ENCODE data around the gene FOXK1. TPM values are rescaled to one million over a fixed set of nuclear protein-coding genes. Genes with fewer than 3 reads are reported as not detected.
A peak's percentile ranks its signal among the peaks of the same experiment; 100 is the strongest.

Gene FOXK1
- polyA plus RNA-seq, 3 donors, result 0.33 to 16.8 (median 0.76) TPM

DNA sequence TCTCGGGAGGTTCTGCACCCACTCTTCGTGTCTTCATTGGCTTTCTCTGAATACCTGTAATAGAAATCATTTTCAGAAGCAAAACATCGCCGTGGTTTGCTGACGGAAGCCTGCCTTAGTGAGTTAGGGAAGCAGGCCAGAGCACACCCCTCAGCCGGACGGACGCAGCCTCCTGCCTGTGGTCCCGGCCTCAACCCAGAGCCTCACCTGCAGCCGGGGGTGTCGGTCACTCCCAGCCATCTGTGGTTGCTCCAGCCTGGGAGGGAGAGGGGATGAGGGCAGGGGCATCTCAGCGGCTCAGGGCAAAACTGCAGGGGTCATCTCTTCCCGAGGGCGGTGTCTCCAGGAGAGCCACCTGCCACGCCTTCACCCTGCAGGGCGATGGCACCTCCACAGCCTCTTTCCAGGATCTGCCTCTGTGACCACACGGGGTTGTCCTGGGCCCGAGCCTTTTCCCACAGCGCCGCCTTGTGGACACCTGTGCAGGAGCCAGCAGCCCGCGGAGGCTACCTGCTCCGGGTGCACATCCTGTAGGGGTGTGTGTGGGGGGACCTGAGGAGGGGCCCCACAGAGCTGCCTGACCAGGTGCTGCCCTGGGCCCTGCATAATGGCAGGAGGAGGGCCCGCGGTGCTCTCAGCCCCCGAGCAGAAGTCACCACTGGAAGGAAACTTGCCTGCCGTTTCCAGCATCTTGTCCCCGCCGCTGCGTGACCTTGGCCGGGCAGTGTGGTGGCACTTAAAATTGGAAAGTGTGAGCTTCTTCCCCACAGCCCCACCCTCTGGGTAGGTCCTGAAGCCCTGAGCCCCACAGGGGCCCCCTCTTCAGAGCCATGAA lies 71.7 kb downstream of the FOXK1 start:
- whole genome bisulfite sequencing (ENCODE audit: insufficient coverage), result 40% methylated on average over 22 of the region's 31 CpGs
- Histone ChIP-seq H2AFZ (ENCODE audit: insufficient read depth, low read depth, low read length, poor library complexity, severe bottlenecking) (no peak overlapping the region), H3K9me3 (replicated peaks in 1 of 2; ENCODE audit: control insufficient read depth in 1 of 2, insufficient read depth in 1 of 2, low read length in 2 of 2) (no peaks in the 10 kb centered on the region), H3K79me2 (ENCODE audit: insufficient read depth, low read length) (peaks cover 55% of the 10 kb centered on the region), H3K4me3 (replicated peaks in 1 of 3; ENCODE audit: low read depth in 2 of 3, low read length in 3 of 3) (no peak overlapping the region), H3K27ac (ENCODE audit: low read depth in 1 of 2, low read length in 2 of 2) (no peak overlapping the region), H3K36me3 (replicated peaks in 1 of 2; ENCODE audit: control insufficient read depth in 1 of 2, insufficient read depth in 2 of 2, low read length in 2 of 2) (peaks cover 55 to 78% of the 10 kb centered on the region in 2 donors), H3K27me3 (ENCODE audit: control insufficient read depth in 2 of 2, insufficient read depth in 2 of 2, low read length in 2 of 2) (no peaks in the 10 kb centered on the region), H3K4me1 (ENCODE audit: control insufficient read depth in 1 of 2, insufficient read depth in 2 of 2, low read length in 2 of 2) (no peaks in the 10 kb centered on the region), H3K9ac (ENCODE audit: insufficient read depth, low read length, poor library complexity, severe bottlenecking) (no peak overlapping the region), H3K4me2 (replicated peaks; ENCODE audit: extremely low read depth, low read length, poor library complexity, severe bottlenecking) (no peak overlapping the region), H4K20me1 (ENCODE audit: insufficient read depth, low read length) (peaks cover 46% of the 10 kb centered on the region)
- peaks cover 0 to 1% (median 0%) of the 10 kb centered on the region in 3 donors for H3K27me3 Mint-ChIP-seq (ENCODE audit: low read depth in 3 of 3)
- H3K4me3 Mint-ChIP-seq, result no peak overlapping the region
- peaks cover 5% of the 10 kb centered on the region for H3K4me1 Mint-ChIP-seq
- H3K9me3 Mint-ChIP-seq, result peaks cover 0 to 3% (median 0%) of the 10 kb centered on the region in 7 donors
- H3K27ac Mint-ChIP-seq, result peak overlapping the region in 1 of 7 donors; percentile 63
- peaks cover 44 to 68% of the 10 kb centered on the region in 2 donors for H3K36me3 Mint-ChIP-seq
- TF ChIP-seq, protein P1, sequence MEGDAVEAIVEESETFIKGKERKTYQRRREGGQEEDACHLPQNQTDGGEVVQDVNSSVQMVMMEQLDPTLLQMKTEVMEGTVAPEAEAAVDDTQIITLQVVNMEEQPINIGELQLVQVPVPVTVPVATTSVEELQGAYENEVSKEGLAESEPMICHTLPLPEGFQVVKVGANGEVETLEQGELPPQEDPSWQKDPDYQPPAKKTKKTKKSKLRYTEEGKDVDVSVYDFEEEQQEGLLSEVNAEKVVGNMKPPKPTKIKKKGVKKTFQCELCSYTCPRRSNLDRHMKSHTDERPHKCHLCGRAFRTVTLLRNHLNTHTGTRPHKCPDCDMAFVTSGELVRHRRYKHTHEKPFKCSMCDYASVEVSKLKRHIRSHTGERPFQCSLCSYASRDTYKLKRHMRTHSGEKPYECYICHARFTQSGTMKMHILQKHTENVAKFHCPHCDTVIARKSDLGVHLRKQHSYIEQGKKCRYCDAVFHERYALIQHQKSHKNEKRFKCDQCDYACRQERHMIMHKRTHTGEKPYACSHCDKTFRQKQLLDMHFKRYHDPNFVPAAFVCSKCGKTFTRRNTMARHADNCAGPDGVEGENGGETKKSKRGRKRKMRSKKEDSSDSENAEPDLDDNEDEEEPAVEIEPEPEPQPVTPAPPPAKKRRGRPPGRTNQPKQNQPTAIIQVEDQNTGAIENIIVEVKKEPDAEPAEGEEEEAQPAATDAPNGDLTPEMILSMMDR (IDR thresholded peaks at IDR 0.05), result peak; percentile 96
- intact Hi-C loops (cut with micrococcal nuclease), result loop anchor here in 1 of 2 donors (2.0 to 10.0 kb wide), 3 partner anchors 72 to 139 kb away; partner anchors contain the start of gene FOXK1
- DNase-seq, result peak; percentile 62 to 72 (median 65)

DNA sequence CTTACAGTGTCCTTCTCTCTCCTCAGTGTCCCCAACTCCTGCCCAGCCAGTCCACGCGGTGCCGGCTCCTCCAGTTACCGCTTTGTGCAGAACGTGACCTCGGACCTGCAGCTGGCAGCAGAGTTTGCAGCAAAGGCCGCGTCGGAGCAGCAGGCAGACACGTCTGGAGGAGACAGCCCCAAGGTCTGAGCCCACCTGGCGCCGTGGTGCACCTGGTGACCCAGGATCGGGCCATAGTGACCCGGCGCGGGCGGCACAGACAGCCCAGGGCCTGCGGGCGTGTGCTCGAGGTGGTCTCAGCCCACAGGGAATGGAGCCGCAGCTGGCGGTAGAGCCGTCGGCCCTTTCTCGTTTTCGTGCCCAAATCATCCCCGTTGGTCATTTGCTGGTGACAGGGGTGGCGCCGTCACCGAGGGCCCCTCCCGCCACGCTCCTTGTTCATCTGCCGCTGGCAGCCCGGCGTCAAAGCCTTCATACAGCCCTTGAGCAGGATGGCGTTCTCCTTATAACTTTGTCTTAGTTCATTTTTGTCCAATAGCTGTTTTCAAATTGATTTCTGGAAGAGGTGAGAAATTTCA lies 72.4 kb downstream of the FOXK1 start:
- no peak for DNase-seq
- peaks cover 5% of the 10 kb centered on the region for H3K4me1 Mint-ChIP-seq
- TF ChIP-seq, protein P1 (IDR thresholded peaks at IDR 0.05), result no peak
- Histone ChIP-seq H3K4me2 (replicated peaks; ENCODE audit: extremely low read depth, low read length, poor library complexity, severe bottlenecking) (no peak overlapping the region), H3K27ac (ENCODE audit: low read depth in 1 of 2, low read length in 2 of 2) (no peak overlapping the region), H4K20me1 (ENCODE audit: insufficient read depth, low read length) (peaks cover 39% of the 10 kb centered on the region), H3K79me2 (ENCODE audit: insufficient read depth, low read length) (peaks cover 48% of the 10 kb centered on the region), H2AFZ (ENCODE audit: insufficient read depth, low read depth, low read length, poor library complexity, severe bottlenecking) (no peak overlapping the region), H3K4me1 (ENCODE audit: control insufficient read depth in 1 of 2, insufficient read depth in 2 of 2, low read length in 2 of 2) (no peaks in the 10 kb centered on the region), H3K27me3 (ENCODE audit: control insufficient read depth in 2 of 2, insufficient read depth in 2 of 2, low read length in 2 of 2) (no peaks in the 10 kb centered on the region), H3K9me3 (replicated peaks in 1 of 2; ENCODE audit: control insufficient read depth in 1 of 2, insufficient read depth in 1 of 2, low read length in 2 of 2) (no peaks in the 10 kb centered on the region), H3K36me3 (replicated peaks in 1 of 2; ENCODE audit: control insufficient read depth in 1 of 2, insufficient read depth in 2 of 2, low read length in 2 of 2) (peaks cover 60 to 78% of the 10 kb centered on the region in 2 donors), H3K9ac (ENCODE audit: insufficient read depth, low read length, poor library complexity, severe bottlenecking) (no peak overlapping the region), H3K4me3 (replicated peaks in 1 of 3; ENCODE audit: low read depth in 2 of 3, low read length in 3 of 3) (no peak overlapping the region)
- H3K4me3 Mint-ChIP-seq, result no peak overlapping the region
- WGBS (ENCODE audit: insufficient coverage), result 98% methylated on average over 35 of the region's 36 CpGs
- intact Hi-C loops (cut with micrococcal nuclease), result loop anchor here (1.0 to 10.0 kb wide), 3 partner anchors 72 to 143 kb away; partner anchors contain the start of gene FOXK1 (in 1 of the 2)
- H3K9me3 Mint-ChIP-seq, result peaks cover 0 to 3% (median 0%) of the 10 kb centered on the region in 7 donors
- peaks cover 0 to 1% (median 0%) of the 10 kb centered on the region in 3 donors for H3K27me3 Mint-ChIP-seq (ENCODE audit: low read depth in 3 of 3)
- H3K36me3 Mint-ChIP-seq, result peaks cover 45 to 71% of the 10 kb centered on the region in 2 donors
- peak overlapping the region in 1 of 7 donors; percentile 63 for H3K27ac Mint-ChIP-seq
